Heart left ventricle (tissue), 13 donors: ENCODE measurements around the gene SUPT3H.

Source experiments
- POLR2A ChIP-seq, 2 donors: fragments of 450-650 bp; IDR thresholded peaks; one replicate each; pipeline ENCODE4 v1.6.1; 2017; ENCODE audit warnings: antibody characterized with exemption in 2 of 2, mild to moderate bottlenecking in 2 of 2, moderate library complexity in 2 of 2
- TF ChIP-seq, protein P1 (sequence below), 12 donors: fragments of 200-600 bp; sonication (generic) in 4 of 12; IDR thresholded peaks; one replicate each; pipeline versions ENCODE4 v1.5.0 to v1.8.0; 2018 to 2022; ENCODE audit warnings: antibody characterized with exemption in 12 of 12, mild to moderate bottlenecking in 5 of 12
- donor health status: ischemic (EF 13 %, LVEDD 7.1; RV severe dilation, severe dysfunction).
- donor health status: DM: no; HTN: yes; CAD: no.
- donor health status: DM: no; HTN: no; CAD: no.
- donor health status: ischemic (EF 25% LVEDD 6.9; RV normal size, moderate dysfunction).
- donor health status: ischemic (EF 25% LVEDD 5.7; RV mildly dilated, moderate dysfunction).
- donor health status: ischemic (EF 35%, LVEDD 5.7; RV mildly dilated, moderate dysfunction).
- donor health status: nonischemic (EF 11% LVEDD 7.7; RV severe dilation, severe dysfunction).
- donor health status: DM: yes; HTN: yes; CAD: no.
- donor health status: PGD.
- donor health status: ischemic (EF 29% LVEDD 5.4; RV normal size, mild dysfunction).
- donor health status: nonischemic (EF 23%, LVEDD 6.1; RV moderate dilation, normal function).

DNA sequence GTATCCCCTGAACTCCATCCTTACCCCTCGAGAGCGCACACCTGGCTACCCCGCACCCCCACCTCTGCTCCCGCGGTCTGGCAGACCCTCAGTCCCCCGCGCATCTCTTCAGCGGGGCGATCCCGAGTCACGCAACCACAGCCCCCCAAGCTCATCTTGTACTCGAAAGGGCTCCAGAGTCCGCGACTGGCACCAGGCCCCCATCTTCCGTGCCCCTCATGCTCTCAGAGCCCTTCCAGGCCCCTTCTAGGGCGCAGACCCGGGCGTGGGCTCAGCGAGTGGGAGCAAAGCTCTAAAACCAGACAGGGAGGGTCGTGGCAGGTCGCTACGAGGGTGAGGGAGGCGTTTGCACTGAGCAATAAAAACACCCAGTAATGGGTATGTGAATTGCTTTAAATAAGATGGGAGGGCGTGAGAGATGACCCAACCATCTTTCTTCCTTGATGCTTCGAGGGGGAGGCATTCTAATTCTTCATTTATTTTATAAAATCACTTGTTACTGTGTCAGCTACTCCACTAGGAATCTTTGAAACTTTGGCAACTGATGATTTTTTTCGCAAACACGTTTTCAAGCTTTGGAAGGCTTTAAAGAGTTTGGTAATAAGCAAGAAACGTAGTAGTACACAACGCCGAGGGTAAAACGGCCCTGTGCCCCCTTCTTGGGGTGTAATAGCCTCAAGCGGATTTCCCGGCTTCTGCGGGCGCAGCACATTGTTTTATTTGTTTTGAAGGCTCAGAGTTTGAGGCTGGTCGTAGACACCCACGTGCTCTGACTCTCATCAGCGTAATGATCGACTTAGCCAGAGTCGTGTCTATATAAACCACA is 42.6 kb upstream of the SUPT3H start:
- no peak for TF ChIP-seq POLR2A (IDR thresholded peaks at IDR 0.05)
- TF ChIP-seq, protein P1, sequence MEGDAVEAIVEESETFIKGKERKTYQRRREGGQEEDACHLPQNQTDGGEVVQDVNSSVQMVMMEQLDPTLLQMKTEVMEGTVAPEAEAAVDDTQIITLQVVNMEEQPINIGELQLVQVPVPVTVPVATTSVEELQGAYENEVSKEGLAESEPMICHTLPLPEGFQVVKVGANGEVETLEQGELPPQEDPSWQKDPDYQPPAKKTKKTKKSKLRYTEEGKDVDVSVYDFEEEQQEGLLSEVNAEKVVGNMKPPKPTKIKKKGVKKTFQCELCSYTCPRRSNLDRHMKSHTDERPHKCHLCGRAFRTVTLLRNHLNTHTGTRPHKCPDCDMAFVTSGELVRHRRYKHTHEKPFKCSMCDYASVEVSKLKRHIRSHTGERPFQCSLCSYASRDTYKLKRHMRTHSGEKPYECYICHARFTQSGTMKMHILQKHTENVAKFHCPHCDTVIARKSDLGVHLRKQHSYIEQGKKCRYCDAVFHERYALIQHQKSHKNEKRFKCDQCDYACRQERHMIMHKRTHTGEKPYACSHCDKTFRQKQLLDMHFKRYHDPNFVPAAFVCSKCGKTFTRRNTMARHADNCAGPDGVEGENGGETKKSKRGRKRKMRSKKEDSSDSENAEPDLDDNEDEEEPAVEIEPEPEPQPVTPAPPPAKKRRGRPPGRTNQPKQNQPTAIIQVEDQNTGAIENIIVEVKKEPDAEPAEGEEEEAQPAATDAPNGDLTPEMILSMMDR (IDR thresholded peaks at IDR 0.05): no peak
